Upper lobe of right lung (tissue), 1 donor: ENCODE data around the gene YKT6. TPM values are rescaled to one million over a fixed set of nuclear protein-coding genes. Genes with fewer than 3 reads are reported as not detected.
"Not testable (repeated sequence)": the region's sequence is repeated elsewhere in the genome, so short reads cannot be mapped to it uniquely, and the experiment has no call there.

Source experiments
- ATAC-seq: fragments of 200-7000 bp; cut with Tn5 transposase; one replicate; pipeline ENCODE4 v1.9.1; 2020; ENCODE audit warnings: mild to moderate bottlenecking, moderate library complexity
- DNase-seq: peaks from one replicate; pipeline ENCODE4 v3.0.0-alpha.2; 2020
- H3K27ac ChIP-seq: fragments of 200-600 bp; one replicate; pipeline ENCODE4 v1.8.0; 2022
- H3K27me3 ChIP-seq: fragments of 200-600 bp; one replicate; pipeline ENCODE4 v1.8.0; 2022; ENCODE audit warnings: mild to moderate bottlenecking
- H3K36me3 ChIP-seq: fragments of 200-600 bp; one replicate; pipeline ENCODE4 v1.8.0; 2022
- H3K4me1 ChIP-seq: fragments of 200-600 bp; one replicate; pipeline ENCODE4 v1.8.0; 2022
- H3K4me3 ChIP-seq: fragments of 200-600 bp; one replicate; pipeline ENCODE4 v1.8.0; 2022; ENCODE audit warnings: mild to moderate bottlenecking
- H3K9me3 ChIP-seq: fragments of 200-600 bp; one replicate; pipeline ENCODE4 v1.8.0; 2022
- CTCF ChIP-seq: fragments of 200-600 bp; IDR thresholded peaks from one replicate; pipeline ENCODE4 v1.8.0; 2022; ENCODE audit warnings: antibody characterized with exemption
- intact Hi-C: fragments of 100-400 bp; cut with DNase I; formaldehyde crosslinking; loops from one replicate; pipeline ENCODE4 v1.11.0; 2022
- total RNA-seq: library from RNA; stranded (reverse); fragmentation: NEBNext Ultra II Directional; extraction: Animal tissue kit (Norgen Biotek cat#: 25700); gene quantifications from one replicate; pipeline ENCODE4 v1.2.1, GENCODE V29; 2021
- donor health status: DM: no; HTN: yes; CAD: no; lungs with severe emphysema.

YKT6 gene
- total RNA-seq, 1 donor from 2014 or later: 54.7 TPM

GRCh38 chr7:44194069-44194468 lies 6.7 kb upstream of the YKT6 start:
- Histone ChIP-seq H3K4me1 (no peaks in the 10 kb centered on the region), H3K4me3 (no peak overlapping the region), H3K9me3 (no peaks in the 10 kb centered on the region), H3K27ac (no peak overlapping the region), H3K27me3 (no peaks in the 10 kb centered on the region), H3K36me3 (no peaks in the 10 kb centered on the region)
- no peak for ATAC-seq
- peak; percentile 9 for DNase-seq
- intact Hi-C loops: no loop called here
- TF ChIP-seq CTCF: no peak

DNA sequence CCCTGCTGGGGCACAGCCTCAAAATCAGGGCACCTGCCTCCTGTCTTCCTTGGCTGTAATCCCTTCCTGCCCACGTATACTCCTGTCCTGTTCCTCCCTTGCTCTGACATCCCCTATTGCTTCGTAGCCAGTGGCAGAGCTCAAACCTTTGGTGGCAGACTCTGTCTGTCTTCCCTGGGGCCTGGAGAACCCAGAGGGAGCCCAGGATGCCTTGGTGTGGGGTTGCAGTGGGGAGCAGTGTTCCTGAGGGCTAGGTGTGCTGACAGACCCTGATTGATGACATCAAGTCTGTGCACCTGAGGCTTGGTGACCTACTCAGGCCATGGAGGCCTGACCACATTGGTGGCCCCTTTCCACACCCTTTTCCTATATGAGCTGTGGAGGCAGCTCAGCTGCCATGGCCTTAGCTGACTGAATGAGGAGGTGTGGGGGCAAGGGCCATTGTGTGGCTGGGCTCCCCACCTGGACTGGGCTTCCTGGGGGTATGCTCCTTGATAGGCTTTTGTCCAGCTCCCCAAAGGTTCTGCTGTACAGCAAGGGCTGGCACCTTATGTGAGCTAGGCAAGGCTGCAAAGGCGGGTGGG lies 6.1 kb upstream of the YKT6 start:
- Histone ChIP-seq H3K4me1 (no peaks in the 10 kb centered on the region), H3K9me3 (no peaks in the 10 kb centered on the region), H3K27ac (no peak overlapping the region), H3K4me3 (no peak overlapping the region), H3K36me3 (no peaks in the 10 kb centered on the region), H3K27me3 (no peaks in the 10 kb centered on the region)
- DNase-seq (peak; percentile 36), ATAC-seq (no peak)
- no peak for TF ChIP-seq CTCF
- intact Hi-C loops: loop anchor here (5.0 kb wide), 1 partner anchor 122 kb away; no protein-coding TSS in a partner anchor

DNA sequence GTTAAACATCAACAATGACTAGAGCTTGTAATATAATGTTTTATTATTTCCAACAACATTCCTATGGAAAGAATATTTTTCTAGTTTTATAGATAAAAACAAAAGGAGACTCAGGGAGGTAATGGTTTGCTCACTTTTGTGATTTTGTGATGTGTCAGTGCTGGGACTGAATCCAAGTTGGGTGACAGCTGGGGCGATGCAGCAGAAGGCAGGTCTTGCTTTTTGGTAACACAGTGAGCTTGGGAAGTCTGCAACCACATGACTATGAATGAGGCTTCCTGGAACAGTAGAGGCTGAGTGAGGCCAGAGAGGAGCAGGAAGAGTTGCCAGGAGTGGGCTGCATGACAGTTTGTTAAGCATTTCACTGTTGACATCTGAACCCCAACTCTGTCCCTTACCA lies 4.9 kb upstream of the YKT6 start:
- TF ChIP-seq CTCF: no peak
- intact Hi-C loops: loop anchor here (5.0 kb wide), 1 partner anchor 124 kb away; no protein-coding TSS in a partner anchor
- Histone ChIP-seq H3K9me3 (no peaks in the 10 kb centered on the region), H3K27me3 (no peaks in the 10 kb centered on the region), H3K27ac (no peak overlapping the region), H3K4me3 (no peak overlapping the region), H3K4me1 (no peaks in the 10 kb centered on the region), H3K36me3 (no peaks in the 10 kb centered on the region)
- peak; percentile 6 for DNase-seq
- no peak for ATAC-seq

DNA sequence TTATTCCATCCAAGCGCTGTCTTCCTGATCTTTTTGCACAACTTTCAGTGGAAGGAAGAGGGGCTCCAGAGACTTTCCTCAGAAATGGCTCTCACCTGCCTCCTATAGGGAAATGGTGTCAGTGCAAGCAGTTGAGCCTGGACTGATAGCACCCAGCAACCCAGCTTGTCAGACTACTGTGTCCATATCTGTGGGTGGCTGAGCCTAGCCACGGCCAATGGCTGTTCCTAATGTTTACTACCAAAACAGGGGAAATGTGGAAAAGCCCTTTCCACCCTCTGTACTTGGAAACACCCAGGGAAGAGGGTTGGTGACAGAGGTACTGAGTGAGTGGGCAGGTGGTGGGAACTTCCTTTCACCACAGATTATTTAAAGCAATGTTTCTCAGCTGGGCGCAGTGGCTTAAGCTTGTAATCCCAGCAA lies 4.3 kb upstream of the YKT6 start:
- H3K4me3 ChIP-seq: no peak overlapping the region
- intact Hi-C loops: loop anchor here (5.0 kb wide), 1 partner anchor 124 kb away; no protein-coding TSS in a partner anchor
- peak; percentile 48 for ATAC-seq
- no peak overlapping the region for H3K27ac ChIP-seq
- no peaks in the 10 kb centered on the region for H3K36me3 ChIP-seq
- H3K27me3 ChIP-seq: no peaks in the 10 kb centered on the region
- DNase-seq: peak; percentile 21
- TF ChIP-seq CTCF: peak; percentile 53
- H3K9me3 ChIP-seq: no peaks in the 10 kb centered on the region
- peaks cover under 1% of the 10 kb centered on the region for H3K4me1 ChIP-seq

- intact Hi-C loops: loop anchor here (5.0 kb wide), 1 partner anchor 125 kb away; no protein-coding TSS in a partner anchor
- ATAC-seq (no peak), DNase-seq (peak; percentile 1)
- H3K27me3 ChIP-seq: no peaks in the 10 kb centered on the region
- no peak overlapping the region for H3K4me3 ChIP-seq
- peaks cover 11% of the 10 kb centered on the region for H3K4me1 ChIP-seq
- H3K9me3 ChIP-seq: no peaks in the 10 kb centered on the region
- H3K36me3 ChIP-seq: no peaks in the 10 kb centered on the region
- TF ChIP-seq CTCF: no peak
- no peak overlapping the region for H3K27ac ChIP-seq
Observed at GRCh38 chr7:44197474-44197873, 3.3 kb upstream of the YKT6 start.

DNA sequence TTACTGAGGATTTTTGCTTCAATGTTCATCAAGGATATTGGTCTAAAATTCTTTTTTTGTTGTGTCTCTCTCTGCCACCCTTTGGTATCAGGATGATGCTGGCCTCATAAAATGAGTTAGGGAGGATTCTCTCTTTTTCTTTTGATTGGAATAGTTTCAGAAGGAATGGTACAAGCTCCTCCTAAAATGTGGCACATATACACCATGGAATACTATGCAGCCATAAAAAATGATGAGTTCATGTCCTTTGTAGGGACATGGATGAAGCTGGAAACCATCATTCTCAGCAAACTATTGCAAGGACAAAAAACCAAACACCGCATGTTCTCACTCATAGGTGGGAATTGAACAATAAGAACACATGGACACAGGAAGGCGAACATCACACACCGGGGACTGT lies 615 bp upstream of the YKT6 start:
- H3K27ac ChIP-seq, H3K9me3 ChIP-seq, H3K27me3 ChIP-seq, intact Hi-C loops, DNase-seq, ATAC-seq: not testable (repeated sequence)
- H3K36me3 ChIP-seq: peaks cover 10% of the 10 kb centered on the region
- H3K4me1 ChIP-seq: peaks cover 14% of the 10 kb centered on the region
- H3K4me3 ChIP-seq: peak overlapping the region; percentile 83
